ENCODE results near the gene PTPRH. TPM values are rescaled to one million over a fixed set of nuclear protein-coding genes. Genes with fewer than 3 reads are reported as not detected.

Gene PTPRH
- total RNA-seq, 4 donors from 2014 or later = 31.2 to 176 (median 102) TPM

DNA sequence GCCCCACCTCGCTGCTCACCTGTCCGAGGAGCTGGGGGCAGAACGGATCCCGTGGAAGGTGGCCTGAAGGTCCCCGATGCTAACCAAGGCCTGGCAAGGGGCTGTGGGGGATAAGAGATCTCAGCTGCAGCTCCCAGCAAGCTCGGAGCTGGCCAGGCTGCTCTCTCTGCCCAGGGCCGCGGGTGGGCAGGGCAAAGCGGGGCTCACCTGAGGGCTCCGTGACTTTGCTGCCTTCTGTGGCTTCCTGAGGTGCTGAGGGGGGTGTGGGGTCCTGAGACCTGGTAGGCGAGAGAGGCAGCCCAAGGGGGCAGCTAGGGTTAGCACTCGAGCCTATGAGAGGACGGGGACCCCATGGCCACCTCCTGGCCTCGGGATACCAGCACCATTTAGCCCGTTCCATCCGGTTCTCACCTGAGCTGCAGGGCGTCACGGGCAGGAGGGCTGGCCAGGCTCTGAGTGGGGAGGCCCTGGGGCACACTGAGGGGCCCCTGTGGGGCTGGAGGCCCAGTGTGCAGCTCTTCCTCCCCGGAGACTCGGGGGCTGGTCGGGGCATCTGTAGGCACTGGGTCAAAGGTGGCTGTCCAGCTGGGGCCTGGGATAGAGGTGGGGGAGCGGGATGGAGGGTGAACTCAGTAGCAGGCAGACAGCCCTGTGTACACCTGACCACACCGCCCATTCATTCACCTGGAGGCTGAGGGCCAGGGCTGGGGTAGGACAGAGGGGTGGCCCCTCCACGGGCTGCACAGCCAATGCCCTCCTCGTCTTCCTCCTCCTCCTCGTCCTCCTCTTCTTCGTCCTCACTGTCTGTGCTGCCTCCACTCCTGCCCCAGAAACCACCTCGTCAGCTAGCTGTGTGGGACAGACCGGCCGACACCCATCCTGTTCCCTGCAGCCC is 22.3 kb upstream of the PTPRH start:
- TF ChIP-seq EP300 (IDR thresholded peaks at IDR 0.05; ENCODE audit: low read depth) (no peak), POLR2A (IDR thresholded peaks at IDR 0.05) (no peak), POLR2AphosphoS5 (IDR thresholded peaks at IDR 0.05) (no peak)
- TF ChIP-seq, protein P1, sequence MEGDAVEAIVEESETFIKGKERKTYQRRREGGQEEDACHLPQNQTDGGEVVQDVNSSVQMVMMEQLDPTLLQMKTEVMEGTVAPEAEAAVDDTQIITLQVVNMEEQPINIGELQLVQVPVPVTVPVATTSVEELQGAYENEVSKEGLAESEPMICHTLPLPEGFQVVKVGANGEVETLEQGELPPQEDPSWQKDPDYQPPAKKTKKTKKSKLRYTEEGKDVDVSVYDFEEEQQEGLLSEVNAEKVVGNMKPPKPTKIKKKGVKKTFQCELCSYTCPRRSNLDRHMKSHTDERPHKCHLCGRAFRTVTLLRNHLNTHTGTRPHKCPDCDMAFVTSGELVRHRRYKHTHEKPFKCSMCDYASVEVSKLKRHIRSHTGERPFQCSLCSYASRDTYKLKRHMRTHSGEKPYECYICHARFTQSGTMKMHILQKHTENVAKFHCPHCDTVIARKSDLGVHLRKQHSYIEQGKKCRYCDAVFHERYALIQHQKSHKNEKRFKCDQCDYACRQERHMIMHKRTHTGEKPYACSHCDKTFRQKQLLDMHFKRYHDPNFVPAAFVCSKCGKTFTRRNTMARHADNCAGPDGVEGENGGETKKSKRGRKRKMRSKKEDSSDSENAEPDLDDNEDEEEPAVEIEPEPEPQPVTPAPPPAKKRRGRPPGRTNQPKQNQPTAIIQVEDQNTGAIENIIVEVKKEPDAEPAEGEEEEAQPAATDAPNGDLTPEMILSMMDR (IDR thresholded peaks at IDR 0.05) = no peak
- DNase-seq = no peak
- in situ Hi-C loops (cut with MboI; ENCODE audit: low pct_ligation_motif_present in 1 of 4, low pct_unique_long_range_greater_than_20kb in 1 of 4, low sequenced_read_pairs in 3 of 4) = no loop called here

DNA sequence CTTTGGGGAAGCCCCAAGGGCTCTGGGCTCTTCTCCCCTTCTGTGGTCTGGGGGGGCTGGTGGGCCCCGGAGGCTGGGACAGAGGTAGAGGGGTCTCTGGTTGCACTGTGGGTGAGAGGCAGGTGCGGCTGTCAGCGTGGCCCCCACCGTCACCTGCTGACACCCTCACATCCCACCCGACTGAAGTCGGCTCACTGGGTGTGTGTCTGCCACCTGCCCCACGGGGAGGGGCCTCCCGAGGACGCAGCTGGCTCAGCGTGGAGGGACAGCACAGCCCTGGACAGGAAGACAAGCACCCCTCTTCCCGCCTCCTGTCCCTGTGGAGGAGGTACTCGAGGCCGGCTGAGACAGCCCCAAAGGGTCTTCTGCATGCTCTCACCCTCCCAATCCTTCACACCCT is 21.5 kb upstream of the PTPRH start:
- WGBS, 2 donors (ENCODE audit: low coverage in 1 of 2) = 92% methylated on average over 13 of the region's 13 CpGs; no CpG with 5 or more reads in 1 of the 2 donors
- peaks cover 0 to 6% (median 0%) of the 10 kb centered on the region in 4 donors for H3K4me1 ChIP-seq
- TF ChIP-seq POLR2A (IDR thresholded peaks at IDR 0.05) (no peak), EP300 (IDR thresholded peaks at IDR 0.05; ENCODE audit: low read depth) (no peak), POLR2AphosphoS5 (IDR thresholded peaks at IDR 0.05) (no peak)
- TF ChIP-seq, protein P1 (IDR thresholded peaks at IDR 0.05) = no peak
- DNase-seq = no peak
- H3K27me3 ChIP-seq = no peaks in the 10 kb centered on the region
- peaks cover 0 to 27% (median 12%) of the 10 kb centered on the region in 4 donors for H3K36me3 ChIP-seq
- H3K9me3 ChIP-seq = no peaks in the 10 kb centered on the region
- no peak overlapping the region for H3K27ac ChIP-seq
- in situ Hi-C loops (cut with MboI; ENCODE audit: low pct_ligation_motif_present in 1 of 4, low pct_unique_long_range_greater_than_20kb in 1 of 4, low sequenced_read_pairs in 3 of 4) = no loop called here
- H3K4me3 ChIP-seq = no peak overlapping the region
- intact Hi-C loops (cut with DNase I; ENCODE audit: low total_unique reads) = no loop called here

More for the DNA sequence above, 22.3 kb upstream of the PTPRH start:
- Histone ChIP-seq H3K4me1 (peaks cover 0 to 6% (median 0%) of the 10 kb centered on the region in 4 donors), H3K9me3 (no peaks in the 10 kb centered on the region), H3K27ac (no peak overlapping the region), H3K36me3 (peaks cover 0 to 36% (median 16%) of the 10 kb centered on the region in 4 donors), H3K4me3 (no peak overlapping the region), H3K27me3 (no peaks in the 10 kb centered on the region)
- intact Hi-C loops (cut with DNase I; ENCODE audit: low total_unique reads) = no loop called here
- WGBS, 2 donors (ENCODE audit: low coverage in 1 of 2) = 90% methylated on average over 27 of the region's 30 CpGs; no CpG with 5 or more reads in 1 of the 2 donors

DNA sequence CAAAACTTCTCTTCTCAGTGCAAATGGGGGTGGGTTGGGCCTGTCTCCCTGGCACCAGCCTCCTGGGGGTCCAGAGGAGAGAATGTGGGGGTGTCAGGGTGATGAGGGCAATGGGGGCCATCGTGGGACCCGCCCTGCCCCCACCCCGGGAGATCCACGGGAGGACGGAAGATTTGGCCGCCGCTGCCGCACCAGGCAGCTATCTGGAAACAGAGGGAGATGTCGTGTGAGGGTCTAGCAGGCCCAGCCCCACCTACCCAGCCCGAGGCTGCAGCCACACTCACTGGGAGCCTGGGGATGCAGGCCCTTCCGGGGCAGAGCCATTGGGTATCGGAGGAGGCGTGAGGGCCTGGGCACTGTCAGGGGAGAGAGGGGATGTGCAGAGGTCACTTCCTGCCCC is 21.0 kb upstream of the PTPRH start:
- no peak for DNase-seq
- peaks cover 0 to 6% (median 0%) of the 10 kb centered on the region in 4 donors for H3K4me1 ChIP-seq

DNA sequence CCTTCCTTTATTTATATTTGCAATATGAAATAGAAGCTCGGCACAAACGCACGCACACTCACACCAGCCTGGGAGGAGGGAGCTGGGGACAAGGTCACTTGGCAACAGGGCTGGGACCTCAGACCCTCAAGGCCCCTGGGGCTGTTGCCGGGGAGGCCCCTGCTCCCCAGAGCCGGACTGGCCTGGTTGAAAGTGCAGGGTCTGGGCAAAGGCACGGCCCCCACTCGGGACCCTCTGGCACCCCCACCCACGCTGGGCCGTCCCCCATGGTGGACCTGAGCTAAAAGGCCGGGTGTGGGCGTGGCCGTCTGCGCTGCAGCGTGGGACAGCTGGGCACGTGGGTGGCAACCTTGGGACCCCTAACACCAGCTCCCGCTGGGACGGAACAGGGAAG is 20.5 kb upstream of the PTPRH start:
- TF ChIP-seq POLR2AphosphoS5 (IDR thresholded peaks at IDR 0.05) = no peak
- no peak for TF ChIP-seq POLR2A (IDR thresholded peaks at IDR 0.05)
- TF ChIP-seq, protein P1 (IDR thresholded peaks at IDR 0.05) = no peak
- Histone ChIP-seq H3K9me3 (no peaks in the 10 kb centered on the region), H3K27me3 (no peaks in the 10 kb centered on the region), H3K4me3 (no peak overlapping the region), H3K36me3 (peaks cover 0 to 27% (median 10%) of the 10 kb centered on the region in 4 donors), H3K27ac (no peak overlapping the region), H3K4me1 (peaks cover 0 to 6% (median 0%) of the 10 kb centered on the region in 4 donors)
- in situ Hi-C loops (cut with MboI; ENCODE audit: low pct_ligation_motif_present in 1 of 4, low pct_unique_long_range_greater_than_20kb in 1 of 4, low sequenced_read_pairs in 3 of 4) (no loop called here), intact Hi-C loops (cut with DNase I; ENCODE audit: low total_unique reads) (loop anchor here (1.0 kb wide), 1 partner anchor 144 kb away; no protein-coding TSS in a partner anchor)
- 87% methylated on average over 17 of the region's 17 CpGs; no CpG with 5 or more reads in 1 of the 2 donors for WGBS, 2 donors (ENCODE audit: low coverage in 1 of 2)
- DNase-seq = no peak

More for the DNA sequence above, 21.0 kb upstream of the PTPRH start:
- in situ Hi-C loops (cut with MboI; ENCODE audit: low pct_ligation_motif_present in 1 of 4, low pct_unique_long_range_greater_than_20kb in 1 of 4, low sequenced_read_pairs in 3 of 4) = no loop called here
- Histone ChIP-seq H3K27me3 (no peaks in the 10 kb centered on the region), H3K9me3 (no peaks in the 10 kb centered on the region), H3K4me3 (no peak overlapping the region), H3K36me3 (peaks cover 0 to 27% (median 11%) of the 10 kb centered on the region in 4 donors), H3K27ac (no peak overlapping the region)
- TF ChIP-seq POLR2AphosphoS5 (IDR thresholded peaks at IDR 0.05) = no peak
- no peak for TF ChIP-seq EP300 (IDR thresholded peaks at IDR 0.05; ENCODE audit: low read depth)
- no peak for TF ChIP-seq POLR2A (IDR thresholded peaks at IDR 0.05)
- TF ChIP-seq, protein P1 (IDR thresholded peaks at IDR 0.05) = no peak
- WGBS, 2 donors (ENCODE audit: low coverage in 1 of 2) = 91% methylated on average over 12 of the region's 13 CpGs; no CpG with 5 or more reads in 1 of the 2 donors
- intact Hi-C loops (cut with DNase I; ENCODE audit: low total_unique reads) = no loop called here

Measured in transverse colon (tissue), 4 donors.